ENCODE measurements around the gene CRY1.

- TF ChIP-seq TAF1 (IDR thresholded peaks at IDR 0.05; ENCODE audit: borderline replicate concordance, insufficient read depth, low read length) (no peak), REST (IDR thresholded peaks at IDR 0.05; ENCODE audit: insufficient read depth in 1 of 2, low read depth in 2 of 2, low read length in 2 of 2) (no peak)
Measured at GRCh38 chr12:107139787-107140186, 46.4 kb upstream of the CRY1 start.

All from PFSK-1 (cell line).